ENCODE data around the gene CACNA2D2. TPM values are rescaled to one million over a fixed set of nuclear protein-coding genes. Genes with fewer than 3 reads are reported as not detected.

CACNA2D2 gene
- total RNA-seq, 4 donors from 2014 or later, result 1.5 to 3.3 (median 2.9) TPM

DNA sequence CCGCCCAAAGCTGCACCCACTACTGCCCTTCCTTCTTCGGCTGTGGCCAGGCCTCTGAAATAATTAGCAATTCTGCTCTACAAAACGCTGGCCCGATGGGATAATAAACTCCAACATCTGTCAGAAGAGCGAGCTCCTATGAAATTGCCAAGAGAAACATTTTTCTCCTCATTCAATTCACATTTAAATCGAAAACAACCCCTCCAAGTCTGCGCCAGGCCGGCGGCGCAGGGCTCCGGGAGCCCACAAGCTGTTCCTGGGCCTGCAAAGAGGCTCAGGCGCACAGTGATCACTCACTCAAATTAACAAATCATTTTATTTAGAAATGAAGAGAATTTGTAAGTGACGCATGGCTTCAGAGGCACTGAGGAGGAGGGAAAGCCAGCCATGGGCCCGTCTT, 88.8 kb downstream of the CACNA2D2 start:
- no peaks in the 10 kb centered on the region for H3K4me1 ChIP-seq
- no peaks in the 10 kb centered on the region for H3K27me3 ChIP-seq
- intact Hi-C loops (cut with DNase I), result no loop called here
- WGBS, 2 donors, result 91 to 94% methylated on average over 12 to 14 of the region's 14 CpGs
- H3K9me3 ChIP-seq, result no peaks in the 10 kb centered on the region
- TF ChIP-seq POLR2A (IDR thresholded peaks at IDR 0.05), result no peak
- TF ChIP-seq, protein P1, sequence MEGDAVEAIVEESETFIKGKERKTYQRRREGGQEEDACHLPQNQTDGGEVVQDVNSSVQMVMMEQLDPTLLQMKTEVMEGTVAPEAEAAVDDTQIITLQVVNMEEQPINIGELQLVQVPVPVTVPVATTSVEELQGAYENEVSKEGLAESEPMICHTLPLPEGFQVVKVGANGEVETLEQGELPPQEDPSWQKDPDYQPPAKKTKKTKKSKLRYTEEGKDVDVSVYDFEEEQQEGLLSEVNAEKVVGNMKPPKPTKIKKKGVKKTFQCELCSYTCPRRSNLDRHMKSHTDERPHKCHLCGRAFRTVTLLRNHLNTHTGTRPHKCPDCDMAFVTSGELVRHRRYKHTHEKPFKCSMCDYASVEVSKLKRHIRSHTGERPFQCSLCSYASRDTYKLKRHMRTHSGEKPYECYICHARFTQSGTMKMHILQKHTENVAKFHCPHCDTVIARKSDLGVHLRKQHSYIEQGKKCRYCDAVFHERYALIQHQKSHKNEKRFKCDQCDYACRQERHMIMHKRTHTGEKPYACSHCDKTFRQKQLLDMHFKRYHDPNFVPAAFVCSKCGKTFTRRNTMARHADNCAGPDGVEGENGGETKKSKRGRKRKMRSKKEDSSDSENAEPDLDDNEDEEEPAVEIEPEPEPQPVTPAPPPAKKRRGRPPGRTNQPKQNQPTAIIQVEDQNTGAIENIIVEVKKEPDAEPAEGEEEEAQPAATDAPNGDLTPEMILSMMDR (IDR thresholded peaks at IDR 0.05), result no peak
- no peak for DNase-seq
- H3K36me3 ChIP-seq, result no peaks in the 10 kb centered on the region
- H3K27ac ChIP-seq, result no peak overlapping the region
- no peak overlapping the region for H3K4me3 ChIP-seq (replicated peaks in 1 of 3)

DNA sequence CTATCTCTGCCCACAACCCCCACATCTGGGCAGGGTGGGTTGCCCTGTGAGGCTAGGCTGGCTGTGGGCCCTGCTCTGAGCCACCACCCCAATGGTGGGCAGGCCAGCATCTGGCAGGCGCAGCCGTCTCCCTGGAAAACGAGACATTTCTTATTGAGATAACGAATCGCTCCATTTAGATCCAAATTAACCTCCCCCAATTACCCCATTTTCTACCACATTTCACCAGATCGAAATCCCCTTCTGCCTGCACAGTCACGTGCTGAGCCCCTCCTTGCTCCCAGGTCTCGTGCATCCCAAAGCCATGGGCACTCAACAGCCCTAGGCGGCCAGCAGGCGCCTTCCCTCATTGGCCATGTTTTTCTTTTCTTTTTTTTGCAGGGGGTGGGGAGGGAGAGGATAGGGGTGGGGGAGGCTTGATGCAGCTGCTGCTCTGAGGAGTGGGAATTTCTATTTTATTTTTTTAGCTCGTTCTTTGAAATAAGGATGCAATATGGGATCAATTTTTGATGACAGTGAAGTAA, 91.1 kb downstream of the CACNA2D2 start:
- intact Hi-C loops (cut with DNase I), result no loop called here
- DNase-seq, result no peak
- Histone ChIP-seq H3K9me3 (no peaks in the 10 kb centered on the region), H3K4me3 (replicated peaks in 1 of 3) (no peak overlapping the region), H3K27me3 (no peaks in the 10 kb centered on the region), H3K4me1 (no peaks in the 10 kb centered on the region), H3K36me3 (no peaks in the 10 kb centered on the region), H3K27ac (no peak overlapping the region)
- TF ChIP-seq, protein P1 (IDR thresholded peaks at IDR 0.05), result no peak
- no peak for TF ChIP-seq POLR2A (IDR thresholded peaks at IDR 0.05)
- 85 to 90% methylated on average over 11 of the region's 11 CpGs for WGBS, 2 donors

DNA sequence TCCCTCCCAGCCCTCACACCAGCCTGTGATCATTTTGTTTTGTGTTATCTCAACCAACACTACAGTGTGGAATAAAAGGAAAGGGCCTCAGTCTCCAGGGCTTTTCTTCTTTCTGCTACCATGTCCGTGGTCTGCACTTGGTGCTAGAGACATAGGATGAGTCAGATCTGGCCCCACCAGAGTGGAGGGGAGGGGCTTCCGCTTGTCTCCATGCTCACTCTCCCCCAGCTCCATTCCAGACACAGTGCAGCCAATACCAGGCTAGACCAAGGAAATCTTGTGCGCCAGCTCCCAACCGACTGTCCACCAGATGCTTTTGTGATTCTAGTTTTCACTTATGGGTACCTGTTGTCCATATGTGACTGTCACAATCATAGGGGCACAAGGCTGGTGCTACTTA, 92.2 kb downstream of the CACNA2D2 start:
- no peaks in the 10 kb centered on the region for H3K4me1 ChIP-seq
- intact Hi-C loops (cut with DNase I), result no loop called here
- H3K4me3 ChIP-seq (replicated peaks in 1 of 3), result no peak overlapping the region
- no peaks in the 10 kb centered on the region for H3K36me3 ChIP-seq
- H3K27ac ChIP-seq, result no peak overlapping the region
- H3K27me3 ChIP-seq, result no peaks in the 10 kb centered on the region
- 81 to 85% methylated on average over 4 of the region's 4 CpGs for WGBS, 2 donors
- TF ChIP-seq POLR2A (IDR thresholded peaks at IDR 0.05), result no peak
- TF ChIP-seq, protein P1 (IDR thresholded peaks at IDR 0.05), result no peak
- H3K9me3 ChIP-seq, result no peaks in the 10 kb centered on the region
- DNase-seq, result no peak

DNA sequence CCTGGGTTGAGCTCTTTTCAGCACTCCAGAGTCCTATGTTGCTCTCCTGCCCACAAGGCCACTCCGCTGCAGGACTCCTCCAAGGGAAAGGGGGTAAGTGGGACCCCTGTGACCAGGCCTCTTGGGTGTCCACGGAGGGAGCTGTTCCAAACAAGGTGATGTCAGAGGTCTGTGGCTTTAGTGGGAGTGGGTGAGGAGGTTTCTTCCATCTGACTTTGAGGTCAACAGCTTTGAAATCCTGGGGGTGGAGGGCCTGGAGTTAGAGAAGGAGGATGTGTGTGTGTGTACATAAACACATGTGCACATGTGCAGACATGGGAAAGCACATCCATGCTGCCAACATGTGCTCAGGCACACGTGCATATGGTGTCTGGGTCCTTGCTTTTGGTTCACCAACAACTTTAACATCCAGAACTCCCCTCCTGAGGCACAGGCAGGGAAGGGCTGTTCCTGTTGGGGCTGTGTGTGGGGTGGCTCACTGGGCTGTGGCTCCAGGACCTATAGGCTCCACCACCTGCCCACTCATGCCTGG, 92.8 kb downstream of the CACNA2D2 start:
- Histone ChIP-seq H3K36me3 (no peaks in the 10 kb centered on the region), H3K9me3 (no peaks in the 10 kb centered on the region), H3K27ac (no peak overlapping the region), H3K4me1 (no peaks in the 10 kb centered on the region), H3K27me3 (no peaks in the 10 kb centered on the region), H3K4me3 (replicated peaks in 1 of 3) (no peak overlapping the region)
- WGBS, 2 donors, result 63 to 88% methylated on average over 3 of the region's 3 CpGs
- intact Hi-C loops (cut with DNase I), result no loop called here
- TF ChIP-seq, protein P1 (IDR thresholded peaks at IDR 0.05), result no peak
- no peak for TF ChIP-seq POLR2A (IDR thresholded peaks at IDR 0.05)
- DNase-seq, result no peak

DNA sequence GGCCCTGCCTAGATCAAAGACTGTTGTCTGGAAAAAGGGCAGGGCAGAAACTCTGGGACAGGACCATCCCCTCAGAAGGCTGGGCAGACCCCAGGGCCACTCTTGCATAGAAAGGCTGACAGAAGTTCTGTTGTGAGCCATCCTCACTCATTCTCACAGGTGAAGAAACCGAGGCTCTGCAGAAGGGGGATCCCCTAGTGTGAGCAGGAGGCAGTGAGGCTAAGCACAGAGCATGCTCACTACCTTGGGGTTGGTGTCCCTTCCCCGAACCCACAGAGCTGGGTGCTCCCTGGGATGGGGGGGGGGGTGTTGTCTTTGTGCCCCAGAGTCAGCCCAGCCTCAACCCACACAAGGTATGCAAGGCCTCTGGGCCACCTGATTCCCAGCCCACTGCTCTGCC, 93.2 kb downstream of the CACNA2D2 start:
- Histone ChIP-seq H3K27ac (no peak overlapping the region), H3K27me3 (no peaks in the 10 kb centered on the region), H3K9me3 (no peaks in the 10 kb centered on the region), H3K4me1 (no peaks in the 10 kb centered on the region), H3K36me3 (no peaks in the 10 kb centered on the region), H3K4me3 (replicated peaks in 1 of 3) (no peak overlapping the region)
- WGBS, 2 donors, result 40 to 86% methylated on average over 1 to 2 of the region's 2 CpGs
- TF ChIP-seq POLR2A (IDR thresholded peaks at IDR 0.05), result no peak
- TF ChIP-seq, protein P1 (IDR thresholded peaks at IDR 0.05), result no peak
- no peak for DNase-seq
- intact Hi-C loops (cut with DNase I), result no loop called here
